SK-N-SH (cell line): ENCODE results near the gene RNF212.

ENCODE experiments used
- CTCF ChIP-seq: fragments of 200-600 bp; sonication (generic); IDR thresholded peaks from 2 replicates; pipeline ENCODE4 v1.6.1; 2017; ENCODE audit warnings: antibody characterized with exemption, mild to moderate bottlenecking, moderate library complexity
- POLR2AphosphoS5 ChIP-seq: IDR thresholded peaks from 2 replicates; pipeline ENCODE4 v1.6.1; 2012; ENCODE audit warnings: low read depth, low read length
- SIN3A ChIP-seq: IDR thresholded peaks from 2 replicates; pipeline ENCODE4 v1.6.1; 2012; ENCODE audit warnings: low read depth, mild to moderate bottlenecking, low read length, moderate library complexity, borderline replicate concordance
- TEAD4 ChIP-seq: IDR thresholded peaks from 2 replicates; pipeline ENCODE4 v1.4.0; 2012; ENCODE audit warnings: mild to moderate bottlenecking, borderline replicate concordance; ENCODE audit not compliant: insufficient read depth

DNA sequence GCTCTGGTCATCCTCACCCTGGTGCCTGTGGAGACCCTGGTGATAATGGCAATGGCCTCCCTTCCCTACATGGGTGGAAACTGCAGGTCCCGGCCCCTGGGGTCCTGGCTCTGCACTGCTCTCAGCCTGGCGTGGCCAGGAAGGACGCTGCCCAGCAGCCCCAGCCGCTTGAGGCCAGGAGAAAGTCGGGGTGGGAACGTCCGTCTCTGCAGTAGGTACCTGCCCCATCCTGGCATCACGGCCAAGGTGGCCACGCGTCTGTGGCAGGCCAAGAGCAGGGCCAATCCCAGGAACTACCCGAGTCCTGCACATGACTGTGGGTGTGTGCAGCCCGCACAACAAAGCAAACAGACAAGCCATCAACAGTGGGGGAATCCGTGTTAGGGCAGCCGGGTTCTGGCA, 68.2 kb downstream of the RNF212 start:
- no peak for TF ChIP-seq POLR2AphosphoS5
- no peak for TF ChIP-seq SIN3A
- TF ChIP-seq CTCF = no peak
- no peak for TF ChIP-seq TEAD4
